Hematopoietic multipotent progenitor cell treated with erythropoietin and hydrocortisone succinate and interleukin-3 and kit ligand, for 6 days (in vitro differentiated cells): ENCODE results near the gene GHRL.
"Not testable (repeated sequence)": the region's sequence is repeated elsewhere in the genome, so short reads cannot be mapped to it uniquely, and the experiment has no call there.

Source experiments
- DNase-seq: peaks from one replicate; pipeline ENCODE4 v3.0.0-alpha.2; 2015

Gene GHRL

DNA sequence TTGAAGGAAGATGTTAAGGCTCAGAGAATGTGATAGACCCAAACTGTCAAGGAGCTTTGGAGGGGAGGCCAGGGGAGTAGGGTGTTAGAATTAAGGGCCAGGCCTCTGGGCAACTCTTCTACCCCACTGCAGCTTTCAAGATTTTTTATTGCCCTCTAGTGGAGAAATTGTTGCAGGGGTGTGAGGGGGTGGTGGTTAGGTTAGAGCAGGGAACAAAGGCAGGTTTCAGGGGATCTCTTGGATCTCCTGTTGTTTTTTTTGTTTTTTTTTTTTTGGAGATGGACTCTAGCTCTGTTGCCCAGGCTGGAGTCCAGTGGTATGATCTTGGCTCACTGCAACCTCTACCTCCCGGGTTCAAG, 29.6 kb upstream of the GHRL start:
- peak; percentile 72 for DNase-seq

DNA sequence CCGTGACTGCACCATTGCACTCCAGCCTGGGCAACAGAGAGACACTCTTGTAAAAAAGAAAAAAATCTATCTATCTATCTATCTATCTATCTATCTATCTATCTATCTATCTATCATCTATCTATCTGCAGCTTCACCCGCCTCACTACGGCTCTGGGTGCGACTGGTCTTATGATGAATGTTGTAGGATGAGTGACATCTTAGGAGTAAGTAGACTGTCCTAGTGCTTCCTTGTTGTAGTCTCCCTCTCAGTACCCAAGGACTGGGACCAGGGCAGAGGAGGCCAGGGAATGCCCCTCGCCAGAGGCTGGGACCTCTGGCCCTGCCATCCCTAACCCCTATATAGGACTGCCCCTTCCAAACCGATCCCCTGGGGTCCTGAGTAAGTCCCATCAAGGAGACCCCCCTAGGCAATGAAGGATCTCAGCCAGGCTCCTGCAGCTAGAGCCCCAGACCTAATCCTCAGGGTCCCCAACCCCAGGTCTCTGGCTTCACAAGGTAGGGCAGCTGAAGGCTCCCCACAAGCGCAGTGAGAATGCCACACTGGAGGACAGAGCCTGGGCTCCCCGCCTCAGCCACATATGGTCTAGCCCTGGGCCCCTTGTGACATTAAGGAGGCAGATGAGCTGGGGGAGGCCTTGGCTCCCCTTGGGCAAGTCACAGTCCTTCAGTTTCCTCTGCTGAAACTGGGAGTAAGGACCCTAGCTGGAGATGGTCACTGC, 29.0 kb upstream of the GHRL start:
- DNase-seq = no peak

DNA sequence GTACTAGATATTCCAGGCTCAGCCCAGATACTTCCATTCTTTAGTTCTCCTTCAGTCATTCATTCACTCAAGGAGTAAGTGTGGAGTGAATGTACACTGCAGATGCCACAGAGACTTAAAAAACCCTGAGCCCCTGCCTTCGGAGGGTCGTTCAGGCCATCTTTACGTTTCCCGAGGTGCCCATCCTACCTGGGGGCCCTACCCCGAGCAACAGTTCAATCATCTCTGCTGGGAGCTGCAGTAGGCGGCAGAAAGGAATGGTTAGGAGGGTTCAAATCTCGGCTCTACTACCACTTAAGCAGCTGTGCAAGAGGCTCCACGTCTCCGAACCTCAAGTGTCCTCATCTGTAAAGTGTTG, 27.6 kb upstream of the GHRL start:
- no peak for DNase-seq

DNA sequence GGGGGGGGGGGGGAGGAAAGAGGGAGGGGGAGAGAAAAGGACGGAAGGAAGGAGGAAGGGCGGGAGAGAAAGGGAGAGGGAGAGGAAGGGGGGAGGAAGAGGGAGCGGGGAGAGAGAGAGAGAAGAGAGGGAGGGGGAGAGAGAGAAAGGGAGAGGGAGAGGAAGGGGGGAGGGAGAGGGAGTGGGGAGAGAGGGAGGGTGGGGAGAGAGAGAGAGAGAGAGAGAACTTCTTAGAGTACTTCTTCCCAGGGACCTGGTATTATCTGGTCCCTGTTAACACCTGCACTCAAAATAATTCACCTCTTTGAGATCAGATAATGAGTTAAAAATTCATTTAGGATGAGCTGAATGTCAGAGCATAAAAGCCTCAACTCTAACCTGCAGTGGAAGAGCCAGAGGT, 27.1 kb upstream of the GHRL start:
- DNase-seq = no peak

DNA sequence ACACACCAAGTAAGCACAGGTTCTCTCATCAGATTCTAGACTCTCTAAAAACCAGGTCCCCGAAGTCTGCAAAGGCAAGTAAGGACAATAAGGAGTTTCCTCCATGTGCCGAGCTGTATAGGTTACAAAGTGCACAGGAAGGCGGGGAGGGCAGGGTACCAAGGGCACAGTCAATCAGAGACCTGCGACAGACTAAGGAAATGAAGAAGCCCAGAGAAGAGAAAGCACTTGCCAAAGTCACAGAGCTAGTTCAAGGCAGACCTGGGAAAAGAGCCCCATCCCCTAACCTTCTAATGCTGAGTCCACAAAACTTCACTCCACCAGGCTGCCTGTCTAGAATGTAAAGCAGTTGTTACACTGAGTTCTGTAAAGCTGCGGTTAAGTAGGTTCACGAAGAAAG, 26.5 kb upstream of the GHRL start:
- DNase-seq = no peak

DNA sequence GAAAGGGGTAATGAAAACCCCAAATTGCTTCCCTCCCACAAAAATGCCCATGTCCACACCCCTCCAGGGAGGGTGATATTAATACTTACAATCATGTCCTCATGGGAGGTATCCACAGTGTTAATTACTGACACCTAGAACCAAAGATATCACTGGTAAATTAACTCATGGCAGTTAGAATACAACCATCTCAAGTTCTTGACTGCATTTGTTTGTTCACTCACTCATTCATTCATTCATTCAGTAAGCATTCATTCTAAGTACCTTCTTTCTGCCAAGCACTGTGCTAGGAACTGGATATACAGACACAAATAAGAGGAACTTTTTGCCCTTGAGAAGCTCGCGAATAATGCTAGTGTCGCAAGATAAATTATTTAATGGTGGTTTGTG, 25.2 kb upstream of the GHRL start:
- no peak for DNase-seq

DNA sequence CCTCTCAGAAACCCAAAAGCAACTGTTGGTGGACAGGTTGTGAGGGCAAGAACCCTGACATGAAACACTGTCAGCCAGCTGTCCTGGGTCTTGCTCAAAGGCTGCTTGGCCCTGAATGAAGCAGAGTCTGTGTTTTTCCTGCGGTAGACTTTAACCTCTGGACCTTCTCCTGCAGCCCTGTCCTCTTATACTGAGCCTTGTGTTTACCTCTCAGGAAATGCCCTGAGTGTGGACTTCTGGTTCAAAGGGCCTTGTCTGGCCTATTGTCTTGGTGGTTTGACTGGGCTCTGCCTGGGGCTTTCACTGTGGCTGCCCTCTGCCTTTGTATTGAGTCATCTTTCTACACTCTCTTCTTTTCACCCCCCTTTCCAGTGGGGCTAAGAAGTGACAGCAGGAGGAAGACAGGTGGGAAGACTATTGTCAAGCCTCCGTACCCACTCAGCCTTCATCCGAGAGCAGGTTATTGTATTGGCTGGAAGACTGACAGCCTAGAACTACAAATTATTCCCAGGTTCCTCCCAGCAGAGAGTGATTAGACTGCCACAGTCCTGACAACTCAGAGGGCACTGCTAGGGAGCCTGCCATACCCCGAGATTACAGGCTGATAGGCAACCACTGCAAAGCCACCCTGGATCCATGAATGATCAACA, 24.7 kb upstream of the GHRL start:
- DNase-seq = no peak

DNA sequence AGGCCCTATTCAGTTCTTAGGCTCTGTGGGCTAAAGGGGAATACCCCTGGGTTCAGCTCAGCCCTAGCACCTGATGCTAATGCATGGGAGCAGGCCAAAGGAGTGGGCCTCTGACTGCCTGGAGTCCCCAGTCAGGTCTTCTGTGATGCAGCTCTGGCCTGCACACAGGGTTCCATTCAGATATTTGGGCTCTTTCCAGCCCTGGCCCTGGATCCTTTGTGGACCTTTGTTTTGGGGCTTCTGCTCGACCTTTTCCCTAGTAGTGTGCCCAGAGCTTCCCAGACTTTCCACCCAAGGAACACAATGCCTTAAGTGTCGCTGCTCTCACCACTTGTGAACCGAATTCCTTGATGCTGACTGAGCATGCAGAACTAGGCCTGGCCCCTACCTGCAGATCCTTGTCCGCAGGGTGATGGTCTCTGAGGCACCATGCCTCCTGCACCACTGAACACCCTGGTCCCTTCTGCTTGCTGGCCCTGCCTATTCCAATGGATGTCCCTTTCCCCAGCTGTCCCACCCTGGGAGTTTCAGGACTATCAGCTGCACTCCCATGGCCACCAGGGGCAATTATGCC, 23.1 kb upstream of the GHRL start:
- no peak for DNase-seq

DNA sequence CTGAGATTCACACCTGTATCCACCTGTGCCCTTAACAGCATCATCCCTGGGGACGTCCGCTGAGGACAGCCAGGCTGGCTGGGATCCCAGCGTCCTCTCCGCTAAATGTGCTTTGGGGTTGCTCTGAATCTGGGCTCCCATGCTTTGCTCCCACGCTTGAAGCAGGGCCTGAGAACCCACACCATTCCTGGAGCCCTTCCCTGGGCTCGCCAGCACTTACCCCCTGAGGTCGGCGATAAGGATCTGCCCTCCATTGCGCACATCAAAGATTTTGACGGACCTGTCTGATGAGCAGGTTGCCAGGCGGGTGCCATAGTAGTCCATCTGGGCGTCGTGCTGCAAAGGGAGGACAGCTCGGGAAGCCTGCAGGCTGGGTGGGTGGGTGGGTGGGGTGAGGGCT, 22.4 kb upstream of the GHRL start:
- DNase-seq = no peak

DNA sequence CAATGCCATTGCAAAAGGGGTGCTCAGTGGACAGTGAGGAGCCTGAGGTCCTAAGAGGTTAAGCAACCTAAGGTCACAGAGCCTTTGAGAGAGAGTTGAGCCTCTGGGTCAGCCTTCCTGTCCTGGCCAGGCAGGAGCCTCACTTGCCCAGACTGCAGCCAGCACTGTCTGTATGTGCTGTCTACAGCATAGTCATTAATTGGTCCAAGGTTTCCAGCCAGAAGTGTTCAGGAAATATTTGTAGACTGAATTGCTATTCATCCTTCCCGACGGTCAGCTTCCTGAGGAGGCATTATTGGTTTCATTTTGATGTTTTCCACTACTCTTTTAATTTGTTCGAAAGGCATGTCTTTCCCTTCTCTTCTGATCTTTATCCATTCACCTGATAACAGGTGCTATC, 20.1 kb upstream of the GHRL start:
- DNase-seq = no peak

DNA sequence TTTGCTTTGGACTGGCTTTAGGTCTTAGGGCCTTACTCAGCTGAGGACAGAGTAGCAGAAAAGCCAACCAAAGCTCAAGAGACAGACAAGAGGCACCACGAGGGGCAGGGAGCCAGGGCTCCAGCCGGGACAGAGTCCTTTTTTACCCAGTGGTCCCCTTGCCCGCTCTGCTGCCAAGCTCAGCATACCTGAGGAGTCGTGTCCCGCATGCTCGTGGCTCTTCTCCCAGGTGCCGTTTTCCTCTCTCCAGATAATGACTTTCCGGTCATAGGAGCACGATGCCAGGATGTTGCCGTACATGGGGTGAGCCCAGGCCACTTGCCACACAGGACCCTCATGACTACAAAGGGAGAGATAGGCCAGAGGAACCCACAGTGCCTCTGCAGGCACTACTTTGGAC, 19.6 kb upstream of the GHRL start:
- DNase-seq = no peak

DNA sequence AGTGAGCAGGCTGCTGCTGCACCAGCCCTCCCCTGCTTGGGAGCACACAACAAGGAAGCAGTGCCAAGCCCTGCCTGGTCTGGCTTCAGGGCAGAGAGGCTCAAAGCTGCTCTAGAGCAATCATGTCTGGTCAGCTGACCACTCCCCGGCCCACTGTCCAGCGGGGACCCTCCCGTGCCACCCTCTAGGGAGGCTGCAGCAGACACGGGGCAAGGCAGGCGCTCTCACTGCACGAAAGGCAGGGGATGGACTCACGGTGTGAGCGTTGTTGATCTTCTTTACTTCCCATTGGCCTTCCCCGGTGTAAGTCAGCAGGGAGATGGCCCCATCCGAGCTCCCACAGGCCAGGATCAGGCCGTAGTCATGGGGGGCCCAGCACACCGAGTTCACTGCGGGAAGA, 19.0 kb upstream of the GHRL start:
- no peak for DNase-seq

DNA sequence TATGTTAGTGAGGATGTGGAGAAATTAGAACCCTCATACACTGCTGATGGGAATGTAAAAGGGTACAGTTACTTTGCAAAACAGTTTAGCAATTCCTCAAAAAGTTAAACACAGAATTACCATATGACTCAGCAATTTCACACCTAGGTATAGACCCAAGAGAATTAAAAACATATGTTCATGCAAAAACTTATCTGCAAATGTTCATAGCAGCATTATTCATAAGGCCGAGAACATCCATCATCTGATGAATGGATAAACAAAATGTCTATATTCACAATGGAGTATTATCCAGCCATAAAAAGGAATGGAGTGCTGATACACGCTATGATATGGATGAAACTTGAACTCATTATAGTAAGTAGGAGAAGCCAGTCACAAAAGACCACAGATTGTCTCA, 17.8 kb upstream of the GHRL start:
- DNase-seq = no peak

DNA sequence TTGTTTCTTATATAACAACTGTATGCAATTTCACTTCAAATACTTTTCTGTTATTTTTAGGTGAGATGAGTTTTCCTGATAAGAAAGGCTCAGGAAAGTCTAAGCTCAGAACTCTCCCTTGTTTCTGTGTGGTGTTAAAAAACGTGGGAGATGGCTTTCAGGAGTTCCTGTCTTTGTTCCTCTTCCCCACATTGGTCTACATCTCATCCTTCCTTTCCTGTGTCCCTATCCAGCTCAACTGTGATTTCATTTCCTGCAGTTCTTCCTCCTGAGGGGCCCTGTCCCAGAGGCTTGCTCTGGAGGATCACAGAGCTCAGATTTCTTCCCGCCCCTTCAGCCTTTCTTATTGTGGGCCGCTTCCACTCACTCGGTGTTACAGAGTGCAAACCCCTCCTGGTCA, 17.0 kb upstream of the GHRL start:
- no peak for DNase-seq

DNA sequence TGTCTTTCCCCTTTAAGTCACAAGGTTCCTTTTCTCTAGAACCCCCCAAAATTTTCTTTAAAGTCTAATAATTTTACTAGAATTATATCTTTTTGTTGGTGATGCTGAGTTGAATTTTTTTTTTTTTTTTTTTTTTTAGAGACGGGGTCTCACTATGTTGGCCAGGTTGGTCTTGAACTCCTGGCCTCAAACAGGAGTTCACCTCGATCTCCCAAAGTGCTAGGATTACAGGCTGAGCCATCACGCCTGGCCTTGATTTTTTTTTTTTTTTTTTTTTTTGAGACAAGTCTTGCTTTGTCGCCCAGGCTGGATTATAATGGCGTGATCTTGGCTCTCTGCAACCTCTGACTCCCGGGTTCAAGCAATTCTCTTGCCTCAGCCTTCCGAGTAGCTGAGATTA, 15.9 kb upstream of the GHRL start:
- DNase-seq = no peak

DNA sequence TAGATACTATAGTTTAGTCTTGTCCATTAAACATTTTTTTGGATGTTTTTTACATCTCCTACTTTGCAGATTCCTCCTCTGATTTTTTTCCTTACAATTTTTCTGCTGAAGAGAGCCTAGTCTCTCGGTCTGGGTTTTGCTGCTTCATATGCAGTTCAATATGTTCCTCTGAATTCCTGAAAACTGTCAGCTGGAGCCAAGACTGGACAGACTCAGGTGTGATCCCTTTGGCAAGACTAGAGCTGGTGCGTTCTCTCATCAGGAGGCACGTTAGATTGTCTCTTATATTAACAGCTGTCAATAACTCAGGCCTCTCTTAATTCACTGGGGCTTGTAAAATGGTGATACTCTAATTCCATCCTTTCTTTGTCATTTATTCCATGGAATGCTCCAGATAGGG, 13.4 kb upstream of the GHRL start:
- no peak for DNase-seq

DNA sequence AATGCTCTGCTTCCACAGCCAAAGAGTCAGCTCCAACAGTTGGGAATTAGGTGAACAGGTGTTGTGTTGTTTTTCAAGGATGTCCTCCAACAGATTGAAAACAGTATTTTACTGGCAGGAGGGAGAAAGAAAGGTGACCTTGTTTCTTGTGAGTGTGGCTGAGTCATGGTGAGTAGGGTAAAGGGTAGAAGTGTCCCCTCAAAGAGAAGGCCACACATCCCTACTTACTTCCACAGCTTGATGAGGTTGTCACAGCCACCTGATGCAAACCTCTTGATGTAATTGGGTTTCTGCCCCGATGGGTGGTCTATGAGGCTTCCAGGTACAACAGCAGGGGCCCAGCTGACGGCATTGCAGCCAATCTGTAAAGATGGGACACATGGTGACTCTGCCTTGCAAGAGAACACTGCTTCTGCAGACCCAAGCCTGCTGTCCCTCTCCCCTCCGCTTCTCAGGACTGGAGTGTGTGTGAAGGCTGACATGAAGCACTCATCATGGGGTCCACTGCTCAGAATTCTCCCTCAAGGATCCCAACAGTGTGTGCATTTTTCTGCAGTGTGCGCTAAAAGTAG, 12.7 kb upstream of the GHRL start:
- DNase-seq = no peak

DNA sequence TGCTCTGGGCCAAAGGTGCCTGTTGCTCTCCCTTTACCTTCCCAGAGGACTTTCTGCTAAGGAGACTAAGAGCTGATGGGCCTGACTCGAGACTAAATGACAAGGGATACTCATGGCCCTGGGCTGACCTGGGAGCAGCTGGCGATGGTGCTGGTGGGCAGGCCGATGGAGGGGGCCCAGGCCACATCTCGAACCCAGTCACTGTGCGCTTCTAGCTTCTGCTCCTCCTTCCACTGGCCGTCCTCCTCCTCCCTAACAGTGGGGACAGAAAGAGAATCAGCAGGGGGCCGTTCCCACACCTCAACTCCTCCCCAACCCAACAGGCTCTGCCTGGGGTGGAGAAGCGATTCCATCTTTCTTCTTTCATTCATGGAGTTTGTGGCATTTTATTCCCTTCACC, 12.2 kb upstream of the GHRL start:
- DNase-seq = no peak

DNA sequence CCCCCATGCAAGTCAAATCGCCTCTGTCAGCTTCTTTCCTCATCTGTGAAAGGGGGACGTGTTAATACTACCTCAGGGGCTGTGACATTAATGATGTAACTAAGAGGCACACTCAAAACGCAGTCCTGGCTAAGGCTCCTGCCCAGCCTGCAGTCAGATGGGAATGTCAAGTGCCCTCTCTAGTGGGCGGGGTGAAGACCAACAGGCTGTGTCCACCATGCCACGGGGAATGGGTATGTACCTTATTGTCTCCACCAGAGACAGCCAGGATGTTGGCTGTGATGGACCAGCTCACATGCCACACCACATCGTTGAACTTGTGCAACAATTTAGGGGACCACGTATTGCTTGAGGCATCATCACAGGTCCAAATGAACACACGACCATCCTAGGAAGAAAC, 11.0 kb upstream of the GHRL start:
- no peak for DNase-seq

DNA sequence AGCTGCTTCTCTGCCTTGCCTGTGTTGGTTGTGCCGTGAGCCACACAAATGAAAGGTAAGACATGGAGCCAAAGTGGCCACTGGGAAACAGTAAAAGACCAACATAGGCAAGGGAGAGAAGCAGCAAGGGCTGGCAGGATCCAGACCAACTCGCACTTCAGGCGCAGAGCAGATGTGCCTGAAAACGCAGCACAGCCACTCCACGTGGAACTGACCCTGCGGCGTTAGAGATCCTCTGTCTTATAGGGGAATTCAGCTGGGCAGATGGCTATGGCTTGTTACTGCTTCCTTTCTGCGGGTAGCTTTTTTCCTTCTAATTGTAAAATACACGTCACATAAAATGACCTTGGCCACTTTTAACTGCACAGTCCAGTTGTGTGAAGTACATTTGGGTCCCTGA, 10.4 kb upstream of the GHRL start:
- no peak for DNase-seq

DNA sequence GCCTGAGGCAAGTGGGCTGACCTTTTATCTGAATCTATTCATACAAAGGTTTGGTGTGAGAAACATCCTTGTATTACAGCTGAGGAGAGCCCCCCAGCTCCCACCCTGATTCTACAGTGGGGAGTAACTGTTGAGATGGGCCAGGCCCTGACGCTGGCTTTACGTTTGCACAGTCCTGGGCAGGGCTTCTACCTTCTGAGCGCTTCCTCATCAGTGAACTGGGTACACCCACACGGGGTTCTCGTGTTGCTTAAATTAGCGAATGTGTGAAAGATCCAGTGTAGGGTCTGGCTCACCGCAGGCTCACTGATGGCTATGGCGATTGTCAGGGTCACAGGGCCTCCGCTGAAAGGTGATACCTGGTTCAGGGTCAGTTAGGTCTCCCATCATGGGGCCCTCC, 7.3 kb upstream of the GHRL start:
- DNase-seq = no peak

DNA sequence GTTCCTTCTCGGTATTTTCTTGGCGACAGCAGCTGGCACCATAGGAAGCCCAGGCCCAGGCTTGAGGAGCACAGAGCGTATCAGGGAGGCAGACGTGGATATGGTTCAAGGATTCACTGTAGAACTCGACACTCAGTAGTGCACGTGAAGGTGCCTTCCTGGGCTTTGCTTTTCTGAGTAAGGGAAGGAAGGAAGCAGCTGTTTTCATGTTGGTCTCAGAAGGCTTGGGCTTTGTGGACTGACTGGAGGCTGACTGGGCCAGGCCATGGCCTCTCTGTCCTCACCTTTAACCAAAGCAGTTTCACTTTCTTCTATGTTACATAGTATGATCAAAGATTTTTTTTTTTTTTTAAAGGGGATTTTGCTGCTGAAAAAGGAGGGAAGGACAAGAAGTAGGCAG, 6.9 kb upstream of the GHRL start:
- DNase-seq = no peak

DNA sequence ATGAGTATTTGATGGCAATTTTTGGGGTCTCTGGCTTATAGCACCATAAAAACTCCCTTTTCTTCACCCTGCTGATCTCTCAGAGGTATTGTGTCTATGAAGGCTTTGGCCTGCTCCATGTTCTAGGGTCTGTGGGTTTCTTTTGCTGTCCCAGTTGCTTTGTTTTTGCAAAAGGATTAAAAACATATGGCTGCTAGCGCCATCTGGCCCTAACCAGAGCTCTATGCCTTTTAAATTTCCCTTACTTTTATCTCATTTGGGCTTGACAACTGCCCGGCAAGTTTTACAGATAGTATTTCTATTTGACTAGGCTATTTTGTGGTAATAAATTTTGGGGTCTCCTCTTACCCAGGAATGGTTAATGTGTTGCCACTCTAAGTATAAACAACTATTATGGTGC, 6.4 kb upstream of the GHRL start:
- no peak for DNase-seq

DNA sequence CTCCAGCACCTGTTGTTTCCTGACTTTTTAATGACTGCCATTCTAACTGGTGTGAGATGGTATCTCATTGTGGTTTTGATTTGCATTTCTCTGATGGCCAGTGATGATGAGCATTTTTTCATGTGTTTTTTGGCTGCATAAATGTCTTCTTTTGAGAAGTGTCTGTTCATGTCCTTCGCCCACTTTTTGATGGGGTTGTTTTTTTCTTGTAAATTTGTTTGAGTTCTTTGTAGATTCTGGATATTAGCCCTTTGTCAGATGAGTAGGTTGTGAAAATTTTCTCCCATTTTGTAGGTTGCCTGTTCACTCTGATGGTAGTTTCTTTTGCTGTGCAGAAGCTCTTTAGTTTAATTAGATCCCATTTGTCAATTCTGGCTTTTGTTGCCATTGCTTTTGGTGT, 5.3 kb upstream of the GHRL start:
- DNase-seq = not testable (repeated sequence)
